ENCODE data around the gene ATP8B1.

GRCh38 chr18:57753063-57753462 is 50.1 kb downstream of the ATP8B1 start:
- TF ChIP-seq, protein P1, sequence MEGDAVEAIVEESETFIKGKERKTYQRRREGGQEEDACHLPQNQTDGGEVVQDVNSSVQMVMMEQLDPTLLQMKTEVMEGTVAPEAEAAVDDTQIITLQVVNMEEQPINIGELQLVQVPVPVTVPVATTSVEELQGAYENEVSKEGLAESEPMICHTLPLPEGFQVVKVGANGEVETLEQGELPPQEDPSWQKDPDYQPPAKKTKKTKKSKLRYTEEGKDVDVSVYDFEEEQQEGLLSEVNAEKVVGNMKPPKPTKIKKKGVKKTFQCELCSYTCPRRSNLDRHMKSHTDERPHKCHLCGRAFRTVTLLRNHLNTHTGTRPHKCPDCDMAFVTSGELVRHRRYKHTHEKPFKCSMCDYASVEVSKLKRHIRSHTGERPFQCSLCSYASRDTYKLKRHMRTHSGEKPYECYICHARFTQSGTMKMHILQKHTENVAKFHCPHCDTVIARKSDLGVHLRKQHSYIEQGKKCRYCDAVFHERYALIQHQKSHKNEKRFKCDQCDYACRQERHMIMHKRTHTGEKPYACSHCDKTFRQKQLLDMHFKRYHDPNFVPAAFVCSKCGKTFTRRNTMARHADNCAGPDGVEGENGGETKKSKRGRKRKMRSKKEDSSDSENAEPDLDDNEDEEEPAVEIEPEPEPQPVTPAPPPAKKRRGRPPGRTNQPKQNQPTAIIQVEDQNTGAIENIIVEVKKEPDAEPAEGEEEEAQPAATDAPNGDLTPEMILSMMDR (IDR thresholded peaks at IDR 0.05), result no peak
- no peak for TF ChIP-seq POLR2A (IDR thresholded peaks at IDR 0.05)

All from body of pancreas (tissue), 4 donors.